Breast epithelium (tissue), 3 donors: ENCODE results near the gene KIF12.

Experiments
- POLR2A ChIP-seq: fragments of 450-650 bp; IDR thresholded peaks from one replicate; pipeline ENCODE4 v1.6.1; 2016; ENCODE audit warnings: antibody characterized with exemption, mild to moderate bottlenecking, moderate library complexity
- POLR2AphosphoS5 ChIP-seq, 3 donors: sonication (generic); formaldehyde crosslinking; IDR thresholded peaks; one replicate each; pipeline ENCODE4 v1.6.1; 2017; ENCODE audit warnings: antibody characterized with exemption in 3 of 3
- TF ChIP-seq, protein P1 (sequence below), 3 donors: fragments of 450-650 bp; IDR thresholded peaks; one replicate each; pipeline ENCODE4 v1.5.1; 2016 to 2017; ENCODE audit warnings: antibody characterized with exemption in 3 of 3, mild to moderate bottlenecking in 3 of 3, moderate library complexity in 3 of 3

DNA sequence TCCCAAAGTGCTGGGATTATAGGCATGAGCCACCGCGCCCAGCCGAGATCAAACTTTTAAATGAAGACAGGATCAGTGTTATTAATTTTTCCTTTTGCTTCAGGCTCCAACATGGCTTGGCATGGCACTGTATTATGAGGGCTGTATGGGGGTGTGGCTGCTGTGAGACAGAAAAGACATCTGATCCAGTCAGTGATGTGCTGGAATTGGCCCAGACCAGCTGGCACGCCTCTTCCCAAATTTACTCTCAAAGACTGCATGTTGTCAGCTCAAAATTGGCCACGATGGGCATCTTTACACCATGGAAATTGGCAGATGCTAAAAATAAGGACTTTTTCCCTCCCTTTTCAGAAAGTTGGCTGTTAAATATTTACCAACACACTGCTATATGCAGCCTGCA, 44.1 kb upstream of the KIF12 start:
- TF ChIP-seq POLR2AphosphoS5 (IDR thresholded peaks at IDR 0.05) (no peak), POLR2A (no peak)
- TF ChIP-seq, protein P1, sequence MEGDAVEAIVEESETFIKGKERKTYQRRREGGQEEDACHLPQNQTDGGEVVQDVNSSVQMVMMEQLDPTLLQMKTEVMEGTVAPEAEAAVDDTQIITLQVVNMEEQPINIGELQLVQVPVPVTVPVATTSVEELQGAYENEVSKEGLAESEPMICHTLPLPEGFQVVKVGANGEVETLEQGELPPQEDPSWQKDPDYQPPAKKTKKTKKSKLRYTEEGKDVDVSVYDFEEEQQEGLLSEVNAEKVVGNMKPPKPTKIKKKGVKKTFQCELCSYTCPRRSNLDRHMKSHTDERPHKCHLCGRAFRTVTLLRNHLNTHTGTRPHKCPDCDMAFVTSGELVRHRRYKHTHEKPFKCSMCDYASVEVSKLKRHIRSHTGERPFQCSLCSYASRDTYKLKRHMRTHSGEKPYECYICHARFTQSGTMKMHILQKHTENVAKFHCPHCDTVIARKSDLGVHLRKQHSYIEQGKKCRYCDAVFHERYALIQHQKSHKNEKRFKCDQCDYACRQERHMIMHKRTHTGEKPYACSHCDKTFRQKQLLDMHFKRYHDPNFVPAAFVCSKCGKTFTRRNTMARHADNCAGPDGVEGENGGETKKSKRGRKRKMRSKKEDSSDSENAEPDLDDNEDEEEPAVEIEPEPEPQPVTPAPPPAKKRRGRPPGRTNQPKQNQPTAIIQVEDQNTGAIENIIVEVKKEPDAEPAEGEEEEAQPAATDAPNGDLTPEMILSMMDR (IDR thresholded peaks at IDR 0.05) = no peak
